Activated T-cell treated with anti-CD3 and anti-CD28 coated beads, Interleukin-2, amount 50 U/mL, for 72 hours (primary cell): ENCODE results near the gene EXOC3. TPM values are rescaled to one million over a fixed set of nuclear protein-coding genes. Genes with fewer than 3 reads are reported as not detected.
"Not testable (repeated sequence)": the region's sequence is repeated elsewhere in the genome, so short reads cannot be mapped to it uniquely, and the experiment has no call there.

ENCODE experiments used
- ATAC-seq, 2 donors: fragments of 150-1000 bp; cut with Tn5 transposase; replicated peaks in 1 of 2; 2 replicates each; pipeline ENCODE4 v1.10.0; 2021; ENCODE audit warnings: moderate library complexity in 2 of 2, mild to moderate bottlenecking in 1 of 2
- DNase-seq, 2 donors: peaks; one replicate each; pipeline ENCODE4 v3.0.0; 2021 to 2022; ENCODE audit warnings: mixed read lengths in 1 of 2
- H3K27ac Mint-ChIP-seq: one replicate; pipeline ENCODE4 v1.8.0; 2022; ENCODE audit warnings: mild to moderate bottlenecking, moderate library complexity, mixed read lengths
- H3K27me3 Mint-ChIP-seq: one replicate; pipeline ENCODE4 v1.8.0; 2022; ENCODE audit warnings: low read depth, mixed read lengths
- H3K36me3 Mint-ChIP-seq, 2 donors: one replicate each; pipeline ENCODE4 v1.8.0; 2022; ENCODE audit warnings: mixed read lengths in 2 of 2, mild to moderate bottlenecking in 1 of 2; ENCODE audit not compliant: insufficient read depth in 2 of 2
- H3K4me1 Mint-ChIP-seq: one replicate; pipeline ENCODE4 v1.8.0; 2022; ENCODE audit warnings: low read depth, mixed read lengths
- H3K4me3 Mint-ChIP-seq, 2 donors: one replicate each; pipeline ENCODE4 v1.8.0; 2022; ENCODE audit warnings: mild to moderate bottlenecking in 2 of 2, mixed read lengths in 2 of 2, moderate library complexity in 2 of 2
- H3K9me3 Mint-ChIP-seq, 2 donors: one replicate each; pipeline ENCODE4 v1.8.0; 2022; ENCODE audit warnings: mixed read lengths in 2 of 2
- total RNA-seq, 2 donors: library from RNA; stranded (reverse); gene quantifications; one replicate each; pipeline ENCODE4 v1.2.3, GENCODE V29; 2022

The EXOC3 gene
- total RNA-seq, 2 donors from 2014 or later, result 60.1 to 78.2 TPM

DNA sequence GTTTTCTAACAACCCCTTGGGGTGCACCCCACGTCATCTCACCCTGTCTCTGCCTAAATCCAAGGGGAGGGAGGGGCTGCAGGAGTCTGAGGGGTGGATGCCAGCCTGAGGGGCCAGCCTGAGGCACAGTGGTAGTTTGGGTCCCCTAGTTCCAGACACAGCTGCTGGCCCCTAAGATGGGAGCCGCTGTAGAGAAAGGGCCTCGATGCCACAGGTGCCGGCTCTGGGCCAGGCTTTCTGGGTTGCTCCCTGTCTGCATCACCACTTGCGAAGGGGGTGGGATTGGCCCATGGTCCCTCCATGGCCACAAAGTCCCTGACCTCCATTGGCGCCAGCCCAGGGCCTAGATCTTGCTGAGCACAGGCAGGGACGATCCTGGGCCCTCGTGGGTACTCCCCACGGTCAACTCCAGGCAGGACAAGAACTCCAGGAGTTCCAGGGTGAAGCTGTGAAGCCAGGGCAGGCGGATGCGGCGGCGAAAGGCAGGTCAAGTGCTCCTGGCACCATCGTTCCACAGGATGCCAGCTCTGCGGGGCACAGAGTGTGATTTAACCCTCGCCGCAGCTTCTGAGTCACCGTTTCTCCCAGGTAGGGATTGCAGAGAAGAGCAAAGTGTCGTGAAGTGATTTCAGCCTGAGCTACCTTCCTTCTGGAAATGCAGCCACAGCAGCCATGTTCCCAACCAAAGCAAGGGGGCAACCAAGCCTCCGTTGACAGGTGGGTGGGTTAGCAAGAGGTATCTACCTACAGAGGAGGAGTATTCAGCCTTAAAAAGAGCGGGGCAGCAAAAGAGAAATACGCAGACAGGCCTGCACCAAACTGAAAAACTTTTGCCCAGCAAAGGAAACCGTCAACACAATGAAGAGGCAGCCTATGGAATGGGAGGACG is 41.6 kb upstream of the EXOC3 start:
- ATAC-seq (no peak), DNase-seq (no peak)
- Mint-ChIP-seq H3K4me3 (peak overlapping the region; percentile 25 to 50), H3K27ac (no peak overlapping the region), H3K27me3 (peaks cover 24% of the 10 kb centered on the region), H3K9me3 (no peaks in the 10 kb centered on the region), H3K4me1 (peaks cover 60% of the 10 kb centered on the region), H3K36me3 (peaks cover 9 to 39% of the 10 kb centered on the region in 2 donors)

DNA sequence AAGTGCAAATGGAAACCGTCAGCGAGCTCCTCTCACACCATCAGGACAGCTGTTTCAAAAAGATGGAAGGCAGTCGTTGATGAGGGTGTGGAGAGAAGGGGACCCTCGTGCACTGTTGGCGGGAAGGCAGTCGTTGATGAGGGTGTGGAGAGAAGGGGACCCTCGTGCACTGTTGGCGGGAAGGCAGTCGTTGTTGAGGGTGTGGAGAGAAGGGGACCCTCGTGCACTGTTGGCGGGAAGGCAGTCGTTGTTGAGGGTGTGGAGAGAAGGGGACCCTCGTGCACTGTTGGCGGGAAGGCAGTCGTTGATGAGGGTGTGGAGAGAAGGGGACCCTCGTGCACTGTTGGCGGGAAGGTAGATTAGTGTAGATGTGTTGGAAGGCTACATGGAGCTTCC is 40.8 kb upstream of the EXOC3 start:
- not testable (repeated sequence) for H3K9me3 Mint-ChIP-seq, DNase-seq, H3K27ac Mint-ChIP-seq, ATAC-seq
- Mint-ChIP-seq H3K27me3 (peaks cover 24% of the 10 kb centered on the region), H3K36me3 (peaks cover 9 to 39% of the 10 kb centered on the region in 2 donors), H3K4me3 (peak overlapping the region; percentile 31 to 70), H3K4me1 (peaks cover 60% of the 10 kb centered on the region)

DNA sequence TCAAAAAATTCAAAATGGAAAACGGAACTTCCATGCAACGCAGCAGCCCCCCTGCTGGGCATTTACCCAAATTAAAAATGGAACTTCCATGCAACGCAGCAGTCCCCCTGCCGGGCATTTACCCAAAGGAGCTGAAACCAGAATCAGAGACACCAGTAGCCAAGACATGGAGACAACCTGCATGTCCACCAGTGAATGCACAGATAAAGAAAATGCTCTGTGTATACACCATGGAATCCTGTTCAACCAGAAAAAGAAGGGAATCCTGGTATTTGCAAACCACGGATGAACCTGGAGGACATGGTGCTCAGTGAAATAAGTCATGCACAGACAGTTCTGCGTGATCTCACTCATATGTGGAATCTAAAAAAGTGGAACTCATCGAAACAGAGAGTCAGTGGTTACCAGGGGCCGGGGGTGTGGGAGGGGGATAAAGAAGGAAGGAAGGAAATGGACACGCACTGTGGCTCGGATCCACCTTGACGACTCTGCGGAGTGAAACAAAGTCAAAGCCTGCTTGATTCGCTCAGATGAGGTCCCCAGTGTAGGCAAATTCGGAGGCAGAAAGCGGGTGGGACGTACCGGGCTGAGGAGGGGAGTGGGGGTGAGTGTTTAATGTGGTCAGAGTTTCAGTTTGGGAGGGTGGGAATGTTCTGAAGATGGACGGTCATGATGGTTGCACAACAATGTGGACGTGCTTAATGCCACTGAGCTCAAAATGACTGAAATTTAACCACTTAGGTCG is 40.2 kb upstream of the EXOC3 start:
- ATAC-seq, result peak; percentile 61 to 74
- peak; percentile 54 to 74 for DNase-seq
- H3K36me3 Mint-ChIP-seq, result peaks cover 9 to 40% of the 10 kb centered on the region in 2 donors
- H3K4me1 Mint-ChIP-seq, result peaks cover 60% of the 10 kb centered on the region
- H3K27me3 Mint-ChIP-seq, result peaks cover 24% of the 10 kb centered on the region
- no peak overlapping the region for H3K27ac Mint-ChIP-seq
- H3K9me3 Mint-ChIP-seq, result no peaks in the 10 kb centered on the region
- H3K4me3 Mint-ChIP-seq, result peak overlapping the region; percentile 45 to 70

DNA sequence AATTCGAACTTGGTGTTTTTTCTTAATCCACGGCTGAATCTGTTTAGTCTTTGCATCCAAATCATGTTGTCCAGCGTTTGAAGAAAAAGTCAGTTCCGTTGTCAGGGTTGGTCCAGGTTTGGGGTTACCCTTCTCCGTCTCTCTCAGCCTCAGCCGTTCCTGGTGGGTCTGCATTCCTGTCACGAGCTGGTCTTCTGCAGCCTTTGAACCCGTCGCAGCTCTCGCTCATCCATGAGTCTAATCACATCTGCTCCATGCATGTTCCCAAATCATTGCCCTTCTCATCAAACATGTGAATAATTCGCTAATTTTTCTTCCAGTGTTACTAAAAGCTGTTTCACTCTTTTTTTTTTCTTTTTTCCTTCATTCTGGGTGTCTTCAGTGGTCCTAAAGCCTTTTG is 39.0 kb upstream of the EXOC3 start:
- peaks cover 24% of the 10 kb centered on the region for H3K27me3 Mint-ChIP-seq
- no peak overlapping the region for H3K27ac Mint-ChIP-seq
- peaks cover 52% of the 10 kb centered on the region for H3K4me1 Mint-ChIP-seq
- DNase-seq (no peak), ATAC-seq (no peak)
- peaks cover 9 to 37% of the 10 kb centered on the region in 2 donors for H3K36me3 Mint-ChIP-seq
- peak overlapping the region in 1 of 2 donors; percentile 4 for H3K4me3 Mint-ChIP-seq
- no peaks in the 10 kb centered on the region for H3K9me3 Mint-ChIP-seq

DNA sequence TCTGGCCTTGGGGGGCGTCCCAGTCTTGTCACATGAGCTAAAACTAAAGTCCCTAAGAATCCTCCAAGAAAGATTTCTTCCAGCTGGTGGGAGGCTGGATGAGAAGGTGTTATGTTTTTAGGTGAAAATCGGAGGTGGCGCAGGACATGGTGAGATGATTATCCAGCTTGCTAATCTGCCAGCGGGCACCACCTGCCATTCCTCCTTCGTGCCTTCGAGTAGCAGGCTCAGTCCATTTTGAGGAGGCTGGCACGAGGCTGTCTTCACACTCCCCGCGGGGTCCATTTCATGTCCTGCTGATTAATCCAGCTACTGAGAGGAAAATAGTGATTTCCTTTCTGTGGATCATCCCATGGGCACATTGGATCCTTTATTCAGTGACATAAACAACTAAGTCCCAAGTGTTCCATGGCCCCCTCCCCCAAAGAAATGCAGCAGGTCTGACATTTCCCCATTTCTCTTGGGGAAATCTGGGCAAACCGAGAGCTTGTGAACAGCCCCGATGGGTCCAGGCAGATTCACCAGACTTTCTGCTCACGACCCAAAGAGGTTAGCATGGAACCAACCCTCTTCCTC is 38.2 kb upstream of the EXOC3 start:
- H3K27me3 Mint-ChIP-seq, result peaks cover 24% of the 10 kb centered on the region
- peaks cover 45% of the 10 kb centered on the region for H3K4me1 Mint-ChIP-seq
- H3K36me3 Mint-ChIP-seq, result peaks cover 7 to 38% of the 10 kb centered on the region in 2 donors
- DNase-seq, result no peak
- no peak overlapping the region for H3K4me3 Mint-ChIP-seq
- H3K27ac Mint-ChIP-seq, result no peak overlapping the region
- H3K9me3 Mint-ChIP-seq, result no peaks in the 10 kb centered on the region
- ATAC-seq, result no peak

DNA sequence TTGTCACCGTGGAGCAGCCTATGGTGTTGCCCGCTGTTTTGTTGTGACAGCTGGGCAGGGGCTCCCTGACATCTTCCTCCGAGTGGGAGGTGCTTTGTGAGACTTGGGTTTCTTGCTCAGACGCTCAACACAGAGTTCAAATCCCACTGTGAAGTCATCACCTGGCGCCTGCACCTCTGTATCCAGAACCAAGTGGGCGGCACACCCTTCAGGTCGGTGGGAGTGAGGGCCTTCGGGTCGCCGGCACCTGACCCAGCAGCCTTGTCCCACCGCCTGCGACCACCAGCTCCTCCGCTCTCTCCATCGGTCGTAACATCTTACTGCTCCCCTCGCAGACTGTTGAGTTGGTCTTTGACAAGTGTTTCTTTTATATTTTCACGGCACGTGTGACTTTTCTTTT is 37.6 kb upstream of the EXOC3 start:
- Mint-ChIP-seq H3K9me3 (no peaks in the 10 kb centered on the region), H3K27ac (no peak overlapping the region), H3K36me3 (peaks cover 7 to 31% of the 10 kb centered on the region in 2 donors), H3K4me1 (peaks cover 42% of the 10 kb centered on the region), H3K27me3 (peaks cover 24% of the 10 kb centered on the region), H3K4me3 (no peak overlapping the region)
- ATAC-seq (no peak), DNase-seq (no peak)

DNA sequence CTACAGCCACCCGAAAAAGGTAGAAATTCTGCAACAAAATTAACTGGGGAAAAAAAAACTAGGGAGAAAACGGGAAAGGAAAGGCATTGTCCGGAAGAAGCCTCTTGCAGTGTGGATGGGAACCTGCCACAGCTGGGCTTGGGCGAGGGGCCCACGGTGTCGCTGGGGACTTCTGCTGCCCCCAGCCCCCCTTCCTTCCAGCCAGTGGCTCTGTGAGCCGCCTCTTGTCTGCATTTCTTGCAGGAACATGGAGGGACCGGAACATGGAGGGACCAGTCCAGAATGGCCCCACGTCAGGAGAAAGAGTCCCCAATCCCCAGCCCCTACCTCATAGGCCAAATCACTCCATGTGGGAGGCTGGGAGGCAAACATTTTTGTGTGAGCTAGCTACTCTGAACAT is 36.9 kb upstream of the EXOC3 start:
- DNase-seq, result no peak

DNA sequence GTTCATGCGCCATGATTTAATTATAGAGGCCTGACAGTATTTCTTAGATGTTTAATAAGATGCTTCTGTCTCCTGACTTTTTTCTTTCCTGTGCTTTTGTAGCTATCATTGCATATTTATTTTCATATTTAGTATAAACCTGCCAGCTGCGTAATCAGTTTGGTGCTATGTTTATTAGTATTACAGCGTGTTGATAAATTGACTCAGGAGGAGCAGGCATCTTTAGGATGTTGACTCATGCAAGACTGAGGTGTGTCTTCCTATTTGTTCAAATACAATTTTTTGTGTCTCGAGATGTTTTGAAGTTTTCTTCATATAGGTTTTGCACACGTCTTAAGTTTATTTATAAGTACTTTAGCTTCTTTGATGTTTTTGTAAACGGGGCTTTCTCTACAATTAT is 35.9 kb upstream of the EXOC3 start:
- H3K36me3 Mint-ChIP-seq, result peaks cover 4 to 28% of the 10 kb centered on the region in 2 donors
- H3K27me3 Mint-ChIP-seq, result peaks cover 22% of the 10 kb centered on the region
- H3K4me1 Mint-ChIP-seq, result peaks cover 44% of the 10 kb centered on the region

More for the DNA sequence above, 36.9 kb upstream of the EXOC3 start:
- peaks cover 44% of the 10 kb centered on the region for H3K4me1 Mint-ChIP-seq
- ATAC-seq, result no peak
- H3K27me3 Mint-ChIP-seq, result peaks cover 27% of the 10 kb centered on the region
- H3K9me3 Mint-ChIP-seq, result peaks cover 0 to under 1% of the 10 kb centered on the region in 2 donors
- H3K36me3 Mint-ChIP-seq, result peaks cover 8 to 30% of the 10 kb centered on the region in 2 donors
- no peak overlapping the region for H3K27ac Mint-ChIP-seq
- no peak overlapping the region for H3K4me3 Mint-ChIP-seq

DNA sequence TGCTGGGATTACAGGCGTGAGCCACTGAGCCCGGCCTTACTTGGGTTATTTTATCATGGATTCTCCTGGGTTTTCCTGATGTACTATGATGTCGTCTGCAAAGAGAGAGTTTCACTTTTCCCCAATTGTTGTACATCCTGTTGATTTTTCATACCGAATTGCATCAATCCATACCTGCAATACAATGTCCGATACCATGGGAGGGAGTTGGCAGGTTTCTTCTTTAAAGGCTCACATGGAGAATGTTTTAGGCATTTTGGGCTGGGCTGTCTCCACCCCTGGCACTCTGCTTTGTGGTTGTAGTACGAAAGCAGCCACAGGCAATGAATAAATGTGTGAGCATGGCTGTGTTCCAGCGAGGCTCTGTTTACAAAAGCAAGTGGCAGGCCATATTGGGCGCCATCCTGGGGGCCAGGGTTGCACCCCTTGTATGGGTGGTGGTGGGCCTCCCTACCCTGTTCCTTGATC is 35.1 kb upstream of the EXOC3 start:
- no peak for DNase-seq

More for the DNA sequence above, 35.9 kb upstream of the EXOC3 start:
- Mint-ChIP-seq H3K9me3 (peaks cover 0 to 2% of the 10 kb centered on the region in 2 donors), H3K4me3 (no peak overlapping the region), H3K27ac (no peak overlapping the region)
- ATAC-seq (no peak), DNase-seq (no peak)

DNA sequence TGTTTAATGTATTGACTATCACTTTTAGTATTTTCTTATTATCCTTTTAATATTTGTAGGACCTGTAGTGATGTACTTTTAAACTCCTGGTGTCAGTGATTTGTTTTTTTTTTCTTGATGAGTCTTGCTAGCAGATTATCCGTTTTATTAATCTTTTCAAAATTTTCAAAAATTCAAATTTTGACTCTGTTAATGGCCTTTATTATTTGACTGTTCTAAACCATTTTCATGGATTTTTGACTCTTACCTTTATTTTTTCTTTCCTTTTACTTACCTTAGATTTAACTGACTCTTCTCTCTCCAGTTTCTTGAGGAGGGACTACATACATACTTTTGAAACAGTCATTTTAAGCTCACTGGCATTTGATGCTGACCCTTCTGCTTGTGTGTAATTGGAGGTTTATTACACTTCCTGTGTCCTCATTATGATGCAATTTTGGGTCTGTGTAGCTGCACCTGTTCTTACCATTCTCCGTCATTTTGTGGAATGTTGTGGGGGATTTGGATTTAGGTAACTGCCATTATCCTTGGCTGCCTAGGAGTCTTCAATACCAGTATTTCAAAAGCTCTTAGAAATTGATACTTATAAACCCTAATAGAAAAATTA is 32.0 kb upstream of the EXOC3 start:
- Mint-ChIP-seq H3K27me3 (peaks cover 8% of the 10 kb centered on the region), H3K4me3 (peak overlapping the region; percentile 8 to 42), H3K9me3 (peaks cover 0 to 2% of the 10 kb centered on the region in 2 donors), H3K27ac (peak overlapping the region; percentile 9), H3K4me1 (peaks cover 29% of the 10 kb centered on the region), H3K36me3 (peaks cover 4 to 27% of the 10 kb centered on the region in 2 donors)
- ATAC-seq (no peak), DNase-seq (no peak)

More for the DNA sequence above, 35.1 kb upstream of the EXOC3 start:
- Mint-ChIP-seq H3K36me3 (peaks cover 3 to 30% of the 10 kb centered on the region in 2 donors), H3K9me3 (peaks cover 0 to 2% of the 10 kb centered on the region in 2 donors), H3K4me3 (no peak overlapping the region), H3K27me3 (peaks cover 21% of the 10 kb centered on the region), H3K4me1 (peaks cover 42% of the 10 kb centered on the region), H3K27ac (no peak overlapping the region)
- no peak for ATAC-seq

DNA sequence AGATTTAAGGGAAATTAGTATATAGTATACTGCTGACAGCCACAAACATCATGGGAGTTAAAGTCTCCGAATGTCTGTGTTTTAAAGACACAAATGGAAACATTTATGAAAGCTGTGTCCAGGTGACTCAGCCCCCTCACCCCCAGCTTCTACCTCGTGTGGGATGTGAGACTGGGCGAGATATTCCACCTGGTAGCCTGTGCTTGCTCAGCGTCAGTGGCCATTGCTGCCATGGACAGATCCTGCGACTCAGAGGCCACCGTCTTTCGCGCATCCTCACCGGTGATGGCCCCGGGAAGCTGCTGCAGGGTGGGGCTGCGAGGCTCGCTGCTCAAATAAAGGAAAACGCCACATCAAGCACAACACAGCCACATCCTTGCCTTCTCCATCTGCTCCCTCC is 31.2 kb upstream of the EXOC3 start:
- H3K36me3 Mint-ChIP-seq, result peaks cover 4 to 27% of the 10 kb centered on the region in 2 donors
- ATAC-seq, result peak; percentile 58 to 84
- peak overlapping the region; percentile 20 to 28 for H3K4me3 Mint-ChIP-seq
- DNase-seq, result peak in 1 of 2 donors; percentile 52
- H3K9me3 Mint-ChIP-seq, result peaks cover 0 to 2% of the 10 kb centered on the region in 2 donors
- no peak overlapping the region for H3K27ac Mint-ChIP-seq
- peaks cover 29% of the 10 kb centered on the region for H3K4me1 Mint-ChIP-seq
- H3K27me3 Mint-ChIP-seq, result peaks cover 6% of the 10 kb centered on the region
